ENCODE measurements around the gene GMPPB. TPM values are rescaled to one million over a fixed set of nuclear protein-coding genes. Genes with fewer than 3 reads are reported as not detected.

GMPPB gene
- total and polyA plus RNA-seq, 2 of the 8 experiments (the other 6 are each of a cell fraction or from before 2014, with no cell fraction given), result 20.9 to 23.9 TPM

DNA sequence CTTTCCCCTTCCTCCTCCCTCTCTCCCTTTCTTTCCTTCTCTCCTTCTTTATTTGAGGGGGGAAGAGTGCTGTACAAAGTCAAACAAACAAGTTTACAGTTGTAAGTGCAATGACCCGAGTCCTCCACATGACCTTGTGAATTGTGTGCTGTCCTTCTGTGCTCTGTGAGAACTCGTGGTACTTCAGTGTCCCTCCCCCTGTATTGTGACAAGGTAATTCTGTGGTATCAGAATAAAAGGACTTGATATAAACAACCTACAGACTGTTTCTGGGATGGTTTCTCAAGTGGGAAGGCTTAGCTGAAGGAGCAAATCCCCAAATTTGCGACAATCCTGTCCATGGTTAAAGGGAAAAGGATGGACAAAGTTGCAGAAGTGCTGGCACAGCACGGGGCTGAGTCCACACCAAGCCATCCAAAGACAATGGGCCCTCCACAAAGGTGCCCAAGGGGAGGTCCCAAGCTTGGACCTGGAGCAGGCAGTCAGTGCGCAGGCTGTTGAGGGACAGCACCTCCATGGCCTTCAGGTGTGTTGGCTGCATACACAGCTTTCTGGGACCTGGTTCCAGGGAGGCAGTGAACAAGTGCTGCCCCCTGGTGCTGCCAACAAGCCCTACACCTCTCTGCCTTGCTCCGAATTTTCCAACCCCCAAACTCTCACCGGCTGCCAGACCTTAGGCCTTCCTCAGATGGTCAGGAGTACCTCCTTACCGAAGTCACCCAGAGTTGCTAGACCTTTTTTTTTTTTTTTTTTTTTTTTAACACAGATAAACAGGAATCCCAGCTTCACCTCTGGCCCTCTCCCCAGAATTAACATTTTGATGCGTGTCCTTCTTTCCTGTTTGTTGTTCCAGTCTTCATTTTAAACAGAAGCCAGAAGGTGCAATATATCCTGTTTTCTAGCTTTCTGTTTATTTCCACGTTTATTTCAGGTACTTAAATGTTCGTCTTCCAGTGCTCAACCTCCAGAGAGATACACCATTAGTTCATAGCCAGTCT lies 52.2 kb downstream of the GMPPB start (continued):
- TF ChIP-seq SIN3A (conservative IDR thresholded peaks at IDR 0.05 in 1 of 2, IDR thresholded peaks at IDR 0.05 in 1 of 2; ENCODE audit: low read depth in 1 of 2, low read length in 2 of 2) (peak in 1 of 2 experiments; percentile 58; a peak in 1 of 4 replicates), CREB1 (IDR thresholded peaks at IDR 0.05) (0 out of 2 replicates have a peak, but pooled peaks have one; percentile 48), TBP (IDR thresholded peaks at IDR 0.05; ENCODE audit: low read depth, low read length) (peak; percentile 31; the same call in 1 of the 2 replicates), POLR2AphosphoS5 (IDR thresholded peaks at IDR 0.05; ENCODE audit: low read depth, low read length) (0 out of 2 replicates have a peak, but pooled peaks have one; percentile 30), RAD21 (IDR thresholded peaks at IDR 0.05 in 1 of 2, conservative IDR thresholded peaks at IDR 0.05 in 1 of 2; ENCODE audit: low read depth in 2 of 2, low read length in 2 of 2) (peak; percentile 94 to 96), ATF2 (IDR thresholded peaks at IDR 0.05; ENCODE audit: low read length) (peak; percentile 54; the same call in 1 of the 2 replicates), USF2 (IDR thresholded peaks at IDR 0.05; ENCODE audit: low read length) (no peak), SP4 (IDR thresholded peaks at IDR 0.05; ENCODE audit: low read length) (no peak)
- TF ChIP-seq, protein P1, sequence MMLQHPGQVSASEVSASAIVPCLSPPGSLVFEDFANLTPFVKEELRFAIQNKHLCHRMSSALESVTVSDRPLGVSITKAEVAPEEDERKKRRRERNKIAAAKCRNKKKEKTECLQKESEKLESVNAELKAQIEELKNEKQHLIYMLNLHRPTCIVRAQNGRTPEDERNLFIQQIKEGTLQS (IDR thresholded peaks at IDR 0.05; ENCODE audit: insufficient read depth, low read depth, low read length), result 0 out of 2 replicates have a peak, but pooled peaks have one; percentile 4
- TF ChIP-seq, protein P2, sequence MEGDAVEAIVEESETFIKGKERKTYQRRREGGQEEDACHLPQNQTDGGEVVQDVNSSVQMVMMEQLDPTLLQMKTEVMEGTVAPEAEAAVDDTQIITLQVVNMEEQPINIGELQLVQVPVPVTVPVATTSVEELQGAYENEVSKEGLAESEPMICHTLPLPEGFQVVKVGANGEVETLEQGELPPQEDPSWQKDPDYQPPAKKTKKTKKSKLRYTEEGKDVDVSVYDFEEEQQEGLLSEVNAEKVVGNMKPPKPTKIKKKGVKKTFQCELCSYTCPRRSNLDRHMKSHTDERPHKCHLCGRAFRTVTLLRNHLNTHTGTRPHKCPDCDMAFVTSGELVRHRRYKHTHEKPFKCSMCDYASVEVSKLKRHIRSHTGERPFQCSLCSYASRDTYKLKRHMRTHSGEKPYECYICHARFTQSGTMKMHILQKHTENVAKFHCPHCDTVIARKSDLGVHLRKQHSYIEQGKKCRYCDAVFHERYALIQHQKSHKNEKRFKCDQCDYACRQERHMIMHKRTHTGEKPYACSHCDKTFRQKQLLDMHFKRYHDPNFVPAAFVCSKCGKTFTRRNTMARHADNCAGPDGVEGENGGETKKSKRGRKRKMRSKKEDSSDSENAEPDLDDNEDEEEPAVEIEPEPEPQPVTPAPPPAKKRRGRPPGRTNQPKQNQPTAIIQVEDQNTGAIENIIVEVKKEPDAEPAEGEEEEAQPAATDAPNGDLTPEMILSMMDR (IDR thresholded peaks at IDR 0.05; ENCODE audit: control extremely low read depth in 1 of 3, insufficient read depth in 1 of 3, low read depth in 1 of 3, low read length in 3 of 3), result peak in 2 of 3 experiments; percentile 96 to 97; a peak in 3 of 4 replicates

All from H1 (cell line).